Measurements from ENCODE around the gene ACTA1.

DNA sequence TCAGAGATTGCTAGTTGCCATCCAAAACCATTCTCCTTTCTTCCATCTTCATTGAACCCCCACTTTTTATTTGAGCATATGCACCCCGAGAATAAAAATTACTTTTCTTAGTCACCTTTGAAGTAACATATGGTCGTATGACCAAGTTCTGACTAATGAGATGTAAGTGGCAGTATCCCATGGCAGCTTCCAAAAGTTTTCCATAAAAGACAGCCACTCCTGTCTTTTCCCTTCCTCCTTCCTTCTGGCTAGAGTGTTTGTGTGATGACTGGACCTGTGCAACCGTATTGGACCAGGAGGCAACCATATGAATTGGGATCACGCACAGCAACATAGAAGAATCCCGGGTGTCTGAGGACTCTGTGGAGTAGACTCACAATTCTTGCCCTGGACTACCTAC lies 49.9 kb downstream of the ACTA1 start:
- no peak for TF ChIP-seq ZFX (IDR thresholded peaks at IDR 0.05)
- TF ChIP-seq, protein P1, sequence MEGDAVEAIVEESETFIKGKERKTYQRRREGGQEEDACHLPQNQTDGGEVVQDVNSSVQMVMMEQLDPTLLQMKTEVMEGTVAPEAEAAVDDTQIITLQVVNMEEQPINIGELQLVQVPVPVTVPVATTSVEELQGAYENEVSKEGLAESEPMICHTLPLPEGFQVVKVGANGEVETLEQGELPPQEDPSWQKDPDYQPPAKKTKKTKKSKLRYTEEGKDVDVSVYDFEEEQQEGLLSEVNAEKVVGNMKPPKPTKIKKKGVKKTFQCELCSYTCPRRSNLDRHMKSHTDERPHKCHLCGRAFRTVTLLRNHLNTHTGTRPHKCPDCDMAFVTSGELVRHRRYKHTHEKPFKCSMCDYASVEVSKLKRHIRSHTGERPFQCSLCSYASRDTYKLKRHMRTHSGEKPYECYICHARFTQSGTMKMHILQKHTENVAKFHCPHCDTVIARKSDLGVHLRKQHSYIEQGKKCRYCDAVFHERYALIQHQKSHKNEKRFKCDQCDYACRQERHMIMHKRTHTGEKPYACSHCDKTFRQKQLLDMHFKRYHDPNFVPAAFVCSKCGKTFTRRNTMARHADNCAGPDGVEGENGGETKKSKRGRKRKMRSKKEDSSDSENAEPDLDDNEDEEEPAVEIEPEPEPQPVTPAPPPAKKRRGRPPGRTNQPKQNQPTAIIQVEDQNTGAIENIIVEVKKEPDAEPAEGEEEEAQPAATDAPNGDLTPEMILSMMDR (conservative IDR thresholded peaks at IDR 0.05) = no peak
